ENCODE results near the gene CORO6. TPM values are rescaled to one million over a fixed set of nuclear protein-coding genes. Genes with fewer than 3 reads are reported as not detected.
A peak's percentile ranks its signal among the peaks of the same experiment; 100 is the strongest.

Gene CORO6
- polyA plus RNA-seq, 1 donor (not counting 4 experiments of a cell fraction or from before 2014, with no cell fraction given), result 20.5 TPM

DNA sequence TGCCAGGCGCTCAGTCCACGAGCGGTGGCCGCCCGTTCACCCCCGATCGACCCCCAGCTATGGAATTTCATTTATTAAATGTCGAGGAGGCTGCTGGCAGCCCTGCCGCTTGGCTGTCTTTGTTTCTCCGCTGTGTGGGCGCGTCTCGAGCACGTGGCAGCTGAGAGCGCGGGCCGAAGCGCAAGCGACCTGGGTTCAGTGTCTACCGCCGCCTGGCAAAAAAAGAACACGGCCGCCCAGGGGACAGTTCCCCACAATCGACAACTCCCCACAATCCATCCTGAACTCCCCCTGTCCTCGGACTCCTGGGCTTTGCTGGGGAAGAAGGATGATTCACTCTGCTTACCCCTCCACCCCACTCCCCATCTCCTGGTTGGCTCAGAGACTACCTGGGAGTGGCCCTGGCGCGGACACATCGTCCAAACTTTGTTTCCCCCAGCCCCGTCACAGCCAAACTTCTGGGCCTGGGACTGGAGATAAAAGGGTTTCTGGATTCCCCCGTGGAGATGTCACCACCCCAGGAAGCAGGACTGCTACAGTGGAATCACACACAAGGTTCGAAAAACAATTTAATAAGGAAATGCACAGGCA, 31.5 kb downstream of the CORO6 start:
- no peak for FAIRE-seq
- Histone ChIP-seq H3K9me1 (ENCODE audit: control insufficient read depth, extremely low read depth, insufficient read depth, low read length) (peaks cover 4% of the 10 kb centered on the region), H3K36me3 (ENCODE audit: control insufficient read depth in 2 of 2, extremely low read depth in 1 of 2, insufficient read depth in 2 of 2, low read length in 2 of 2) (no peaks in the 10 kb centered on the region), H3K79me2 (ENCODE audit: control insufficient read depth, insufficient read depth, low read length) (peaks cover 39% of the 10 kb centered on the region), H2AFZ (ENCODE audit: control insufficient read depth, low read length) (peak overlapping the region; percentile 11), H3K27ac (ENCODE audit: control insufficient read depth, insufficient read depth, low read length) (peak overlapping the region; percentile 68), H3K9ac (ENCODE audit: control insufficient read depth, extremely low read depth, insufficient read depth, low read length) (peak overlapping the region; percentile 71), H3K4me1 (ENCODE audit: control insufficient read depth, extremely low read depth, insufficient read depth, low read length) (peaks cover 66% of the 10 kb centered on the region), H3K9me3 (ENCODE audit: control insufficient read depth, low read depth, low read length) (no peaks in the 10 kb centered on the region), H4K20me1 (ENCODE audit: control insufficient read depth, extremely low read depth, insufficient read depth, low read length) (peaks cover 11% of the 10 kb centered on the region), H3K4me2 (ENCODE audit: control insufficient read depth, extremely low read depth, insufficient read depth, low read depth, low read length) (peak overlapping the region; percentile 88), H3K27me3 (ENCODE audit: control insufficient read depth, extremely low read depth, insufficient read depth, low read length) (no peaks in the 10 kb centered on the region), H3K4me3 (ENCODE audit: control insufficient read depth in 2 of 3, extremely low read depth in 1 of 3, insufficient read depth in 2 of 3, low read depth in 1 of 3, low read length in 3 of 3) (peak overlapping the region in 2 of 3 experiments; percentile 25 to 44)
- no peak for DNase-seq (ENCODE audit: low read depth, low spot score)
- TF ChIP-seq, protein P1, sequence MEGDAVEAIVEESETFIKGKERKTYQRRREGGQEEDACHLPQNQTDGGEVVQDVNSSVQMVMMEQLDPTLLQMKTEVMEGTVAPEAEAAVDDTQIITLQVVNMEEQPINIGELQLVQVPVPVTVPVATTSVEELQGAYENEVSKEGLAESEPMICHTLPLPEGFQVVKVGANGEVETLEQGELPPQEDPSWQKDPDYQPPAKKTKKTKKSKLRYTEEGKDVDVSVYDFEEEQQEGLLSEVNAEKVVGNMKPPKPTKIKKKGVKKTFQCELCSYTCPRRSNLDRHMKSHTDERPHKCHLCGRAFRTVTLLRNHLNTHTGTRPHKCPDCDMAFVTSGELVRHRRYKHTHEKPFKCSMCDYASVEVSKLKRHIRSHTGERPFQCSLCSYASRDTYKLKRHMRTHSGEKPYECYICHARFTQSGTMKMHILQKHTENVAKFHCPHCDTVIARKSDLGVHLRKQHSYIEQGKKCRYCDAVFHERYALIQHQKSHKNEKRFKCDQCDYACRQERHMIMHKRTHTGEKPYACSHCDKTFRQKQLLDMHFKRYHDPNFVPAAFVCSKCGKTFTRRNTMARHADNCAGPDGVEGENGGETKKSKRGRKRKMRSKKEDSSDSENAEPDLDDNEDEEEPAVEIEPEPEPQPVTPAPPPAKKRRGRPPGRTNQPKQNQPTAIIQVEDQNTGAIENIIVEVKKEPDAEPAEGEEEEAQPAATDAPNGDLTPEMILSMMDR (optimal IDR thresholded peaks at IDR 0.05 in 1 of 3, IDR thresholded peaks at IDR 0.05 in 1 of 3, conservative IDR thresholded peaks at IDR 0.05 in 1 of 3; ENCODE audit: extremely low read depth in 1 of 3, insufficient read depth in 2 of 3, low read length in 3 of 3), result no peak
- TF ChIP-seq EZH2 (IDR thresholded peaks at IDR 0.05; ENCODE audit: low read length), result no peak
- dilution Hi-C loops (cut with MboI; ENCODE audit: extremely low pct_ligation_motif_present, low sequenced_read_pairs), result no loop called here

DNA sequence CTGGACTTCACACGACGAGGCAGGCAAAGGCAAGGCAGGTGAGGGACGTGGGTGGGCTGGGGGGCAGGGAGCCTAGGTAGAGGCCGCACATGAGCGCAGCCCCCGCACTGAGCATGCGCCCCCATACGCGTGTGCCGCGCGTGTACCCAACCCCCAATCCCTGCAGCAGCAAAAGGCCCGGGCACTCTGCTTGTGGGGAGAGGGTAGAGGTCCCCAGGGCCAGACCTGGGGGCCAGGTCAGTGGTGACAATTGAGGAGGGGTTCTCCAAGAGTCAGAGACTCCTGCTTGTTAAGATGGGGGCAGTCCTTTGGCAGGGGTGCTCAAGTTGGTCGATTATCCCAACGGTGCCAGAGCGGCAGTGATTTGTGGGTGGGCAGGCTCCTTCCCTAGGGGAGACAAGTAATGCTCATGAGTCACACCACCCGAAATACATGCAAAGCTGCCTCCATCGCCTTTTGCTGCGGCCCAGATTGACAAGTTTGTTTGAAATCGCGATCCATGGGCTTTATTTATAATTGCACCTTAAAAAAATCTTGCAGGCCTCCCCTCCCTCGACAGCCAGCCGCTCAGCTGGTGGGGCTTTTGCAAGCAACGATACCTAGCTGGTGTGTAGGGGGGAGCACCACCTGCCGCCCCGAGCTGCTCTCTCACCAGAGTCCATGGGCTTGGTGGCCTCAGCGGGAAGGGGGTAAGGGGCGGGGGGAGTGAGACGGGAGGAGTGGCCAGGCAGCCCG, 32.1 kb downstream of the CORO6 start:
- dilution Hi-C loops (cut with MboI; ENCODE audit: extremely low pct_ligation_motif_present, low sequenced_read_pairs), result no loop called here
- Histone ChIP-seq H3K27me3 (ENCODE audit: control insufficient read depth, extremely low read depth, insufficient read depth, low read length) (no peaks in the 10 kb centered on the region), H3K27ac (ENCODE audit: control insufficient read depth, insufficient read depth, low read length) (peak overlapping the region; percentile 68), H3K4me3 (ENCODE audit: control insufficient read depth in 2 of 3, extremely low read depth in 1 of 3, insufficient read depth in 2 of 3, low read depth in 1 of 3, low read length in 3 of 3) (peak overlapping the region in 2 of 3 experiments; percentile 57 to 59), H3K4me2 (ENCODE audit: control insufficient read depth, extremely low read depth, insufficient read depth, low read depth, low read length) (peak overlapping the region; percentile 88), H3K9me1 (ENCODE audit: control insufficient read depth, extremely low read depth, insufficient read depth, low read length) (peaks cover 7% of the 10 kb centered on the region), H3K4me1 (ENCODE audit: control insufficient read depth, extremely low read depth, insufficient read depth, low read length) (peaks cover 71% of the 10 kb centered on the region), H4K20me1 (ENCODE audit: control insufficient read depth, extremely low read depth, insufficient read depth, low read length) (peaks cover 11% of the 10 kb centered on the region), H3K9ac (ENCODE audit: control insufficient read depth, extremely low read depth, insufficient read depth, low read length) (peak overlapping the region; percentile 71), H3K36me3 (ENCODE audit: control insufficient read depth in 2 of 2, extremely low read depth in 1 of 2, insufficient read depth in 2 of 2, low read length in 2 of 2) (peaks cover 0 to under 1% of the 10 kb centered on the region in 2 experiments), H3K79me2 (ENCODE audit: control insufficient read depth, insufficient read depth, low read length) (peaks cover 45% of the 10 kb centered on the region), H2AFZ (ENCODE audit: control insufficient read depth, low read length) (peak overlapping the region; percentile 62), H3K9me3 (ENCODE audit: control insufficient read depth, low read depth, low read length) (no peaks in the 10 kb centered on the region)
- TF ChIP-seq, protein P1 (optimal IDR thresholded peaks at IDR 0.05 in 1 of 3, IDR thresholded peaks at IDR 0.05 in 1 of 3, conservative IDR thresholded peaks at IDR 0.05 in 1 of 3; ENCODE audit: extremely low read depth in 1 of 3, insufficient read depth in 2 of 3, low read length in 3 of 3), result no peak
- TF ChIP-seq EZH2 (IDR thresholded peaks at IDR 0.05; ENCODE audit: low read length), result no peak
- no peak for DNase-seq (ENCODE audit: low read depth, low spot score)
- peak; percentile 20 for FAIRE-seq

All from keratinocyte (primary cell).